HCT116 (cell line): ENCODE measurements around the gene IL1B.

Experiments
- POLR2A ChIP-seq: IDR thresholded peaks from 2 replicates; pipeline ENCODE4 v1.7.0; 2011; ENCODE audit warnings: borderline replicate concordance; ENCODE audit not compliant: insufficient read depth, insufficient read length; ENCODE audit errors: extremely low read depth
- POLR2AphosphoS5 ChIP-seq: IDR thresholded peaks from 2 replicates; pipeline ENCODE4 v1.6.1; 2011; ENCODE audit warnings: mild to moderate bottlenecking, low read depth, low read length, moderate library complexity
- TCF7L2 ChIP-seq: IDR thresholded peaks from 2 replicates; pipeline ENCODE4 v1.7.0; 2011; ENCODE audit warnings: borderline replicate concordance, inconsistent platforms; ENCODE audit not compliant: insufficient read depth, insufficient read length; ENCODE audit errors: extremely low read depth
- ZNF274 ChIP-seq: fragments of 200-500 bp; sonication (Bioruptor generic); IDR thresholded peaks from 2 replicates; pipeline ENCODE4 v1.6.1; 2014; ENCODE audit warnings: mild to moderate bottlenecking, low read depth, low read length, inconsistent platforms
- TF ChIP-seq, protein P1 (sequence below), 3 experiments: fragments of 200-600 bp in 1 of 3; sonication (generic) in 1 of 3; IDR thresholded peaks in 2 of 3; conservative IDR thresholded peaks in 1 of 3; 2 replicates each; pipeline ENCODE4 v1.5.1; 2012 to 2017; ENCODE audit warnings: low read depth in 2 of 3, low read length in 2 of 3, antibody characterized with exemption in 1 of 3, borderline replicate concordance in 1 of 3, control low read depth in 1 of 3, mild to moderate bottlenecking in 1 of 3, mixed read lengths in 1 of 3, mixed run types in 1 of 3, moderate library complexity in 1 of 3; ENCODE audit not compliant: insufficient read depth in 1 of 3
- TF ChIP-seq, protein P2 (sequence below): IDR thresholded peaks from 2 replicates; pipeline ENCODE4 v1.6.1; 2012

DNA sequence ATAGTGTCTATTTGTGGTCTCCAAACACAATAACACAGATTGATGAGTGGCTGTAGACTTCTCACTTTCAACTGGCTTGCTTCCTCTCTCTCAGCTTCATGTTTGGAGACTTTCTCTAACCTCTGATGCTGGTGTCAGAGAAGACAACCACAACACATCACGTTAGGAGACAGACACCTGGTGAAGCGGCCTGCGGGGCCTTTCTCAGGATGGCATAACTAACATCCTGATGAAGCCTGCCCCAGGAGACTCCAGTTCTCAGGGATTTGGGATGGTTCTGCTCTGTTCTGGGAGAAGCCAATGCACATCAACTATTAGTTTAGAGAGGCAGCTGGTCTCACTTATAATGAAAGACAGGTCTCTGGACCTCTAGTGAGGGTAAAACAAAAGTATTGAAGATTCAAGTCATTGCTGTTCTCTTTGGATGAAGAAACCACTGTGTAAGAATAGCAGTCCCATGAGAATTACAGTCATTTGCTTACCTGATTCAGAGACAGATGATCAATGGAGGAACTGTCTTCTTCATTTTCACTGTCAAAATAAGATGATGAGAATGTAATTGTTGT, 54.3 kb downstream of the IL1B start:
- TF ChIP-seq POLR2A (no peak), TCF7L2 (no peak), POLR2AphosphoS5 (no peak), ZNF274 (no peak)
- TF ChIP-seq, protein P1, sequence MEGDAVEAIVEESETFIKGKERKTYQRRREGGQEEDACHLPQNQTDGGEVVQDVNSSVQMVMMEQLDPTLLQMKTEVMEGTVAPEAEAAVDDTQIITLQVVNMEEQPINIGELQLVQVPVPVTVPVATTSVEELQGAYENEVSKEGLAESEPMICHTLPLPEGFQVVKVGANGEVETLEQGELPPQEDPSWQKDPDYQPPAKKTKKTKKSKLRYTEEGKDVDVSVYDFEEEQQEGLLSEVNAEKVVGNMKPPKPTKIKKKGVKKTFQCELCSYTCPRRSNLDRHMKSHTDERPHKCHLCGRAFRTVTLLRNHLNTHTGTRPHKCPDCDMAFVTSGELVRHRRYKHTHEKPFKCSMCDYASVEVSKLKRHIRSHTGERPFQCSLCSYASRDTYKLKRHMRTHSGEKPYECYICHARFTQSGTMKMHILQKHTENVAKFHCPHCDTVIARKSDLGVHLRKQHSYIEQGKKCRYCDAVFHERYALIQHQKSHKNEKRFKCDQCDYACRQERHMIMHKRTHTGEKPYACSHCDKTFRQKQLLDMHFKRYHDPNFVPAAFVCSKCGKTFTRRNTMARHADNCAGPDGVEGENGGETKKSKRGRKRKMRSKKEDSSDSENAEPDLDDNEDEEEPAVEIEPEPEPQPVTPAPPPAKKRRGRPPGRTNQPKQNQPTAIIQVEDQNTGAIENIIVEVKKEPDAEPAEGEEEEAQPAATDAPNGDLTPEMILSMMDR (IDR thresholded peaks at IDR 0.05 in 2 of 3, conservative IDR thresholded peaks at IDR 0.05 in 1 of 3; ENCODE audit: borderline replicate concordance in 1 of 3, insufficient read depth in 1 of 3, low read depth in 2 of 3, low read length in 2 of 3): no peak
- TF ChIP-seq, protein P2, sequence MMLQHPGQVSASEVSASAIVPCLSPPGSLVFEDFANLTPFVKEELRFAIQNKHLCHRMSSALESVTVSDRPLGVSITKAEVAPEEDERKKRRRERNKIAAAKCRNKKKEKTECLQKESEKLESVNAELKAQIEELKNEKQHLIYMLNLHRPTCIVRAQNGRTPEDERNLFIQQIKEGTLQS: no peak
